HepG2 (cell line): ENCODE results near the gene NAPEPLD. TPM values are rescaled to one million over a fixed set of nuclear protein-coding genes. Genes with fewer than 3 reads are reported as not detected.
"Not testable (repeated sequence)": the region's sequence is repeated elsewhere in the genome, so short reads cannot be mapped to it uniquely, and the experiment has no call there.

Source experiments
- ATAC-seq: fragments of 200-7000 bp; cut with Tn5 transposase; 3 replicates; pipeline ENCODE4 v1.9.1; 2020; ENCODE audit warnings: mild to moderate bottlenecking, moderate library complexity
- BruUV-seq: library from RNA; stranded (reverse); fragments of 400-500 nt; replicated peaks from 2 replicates; lab custom pipeline; 2021; lab: Mats Ljungman, UMichigan
- CTCF ChIA-PET: fragments of 300-600 bp; formaldehyde crosslinking; extraction: SDS; loops from one replicate; lab custom pipeline; 2021; ENCODE audit warnings: low total read pairs, inconsistent platforms, low intra/inter-chr PET ratio; lab: Yijun Ruan, JAX
- POLR2A ChIA-PET: fragments of 350-600 bp; sonication (Branson Sonifier 250); formaldehyde crosslinking; loops from one replicate; lab custom pipeline; 2020; ENCODE audit warnings: antibody characterized with exemption, inconsistent platforms; lab: Yijun Ruan, JAX
- DNase-seq: peaks from one replicate; pipeline ENCODE4 v3.0.0-alpha.2; 2015; ENCODE audit warnings: low spot score
- FAIRE-seq: peaks from 3 replicates; lab custom pipeline; 2011; peaks lifted over from hg19 to GRCh38; lab: Jason Lieb, UNC
- H2AFZ ChIP-seq: one replicate; pipeline ENCODE4 v1.6.1; 2011; ENCODE audit warnings: low read length, inconsistent platforms
- H3K27ac ChIP-seq: fragments of 300-600 bp; 3 replicates; pipeline ENCODE4 v1.8.0; 2011; ENCODE audit warnings: mixed run types, mild to moderate bottlenecking, mixed read lengths, low read length, inconsistent platforms; ENCODE audit not compliant: insufficient read depth; ENCODE audit errors: extremely low read length
- H3K27me3 ChIP-seq, 2 experiments: fragments of 200-600 bp in 1 of 2; 2 replicates in 1 of 2; 3 replicates in 1 of 2; pipeline versions ENCODE4 v1.6.0 to v1.8.0; 2011; ENCODE audit warnings: low read length in 2 of 2, mild to moderate bottlenecking in 2 of 2, moderate library complexity in 2 of 2, inconsistent platforms in 1 of 2; ENCODE audit not compliant: insufficient read depth in 2 of 2, control insufficient read depth in 1 of 2
- H3K36me3 ChIP-seq, 2 experiments: fragments of 200-600 bp in 1 of 2; replicated peaks in 1 of 2; 2 replicates in 1 of 2; 3 replicates in 1 of 2; pipeline versions ENCODE4 v1.5.1 to v1.8.0; 2011; ENCODE audit warnings: low read length in 2 of 2, inconsistent platforms in 1 of 2; ENCODE audit not compliant: insufficient read depth in 2 of 2, control insufficient read depth in 1 of 2
- H3K4me1 ChIP-seq: 2 replicates; pipeline ENCODE4 v1.5.1; 2012; ENCODE audit warnings: low read length, inconsistent platforms; ENCODE audit not compliant: insufficient read depth
- H3K4me2 ChIP-seq: 2 replicates; pipeline ENCODE4 v1.6.0; 2011; ENCODE audit warnings: low read depth, low read length, inconsistent platforms
- H3K4me3 ChIP-seq, 3 experiments: fragments of 200-600 bp in 1 of 3; sonication (generic), shearing (Covaris generic) in 1 of 3; replicated peaks in 1 of 3; 2 replicates each; pipeline ENCODE4 v1.5.1; 2011 to 2016; ENCODE audit warnings: low read length in 3 of 3, inconsistent platforms in 2 of 3, low read depth in 2 of 3, mild to moderate bottlenecking in 2 of 3, control low read depth in 1 of 3, mixed read lengths in 1 of 3; ENCODE audit not compliant: insufficient read depth in 1 of 3
- H3K79me2 ChIP-seq: one replicate; pipeline ENCODE4 v1.6.1; 2011; ENCODE audit warnings: low read length, inconsistent platforms; ENCODE audit not compliant: insufficient read depth
- H3K9ac ChIP-seq: 2 replicates; pipeline ENCODE4 v1.6.0; 2011; ENCODE audit warnings: mild to moderate bottlenecking, low read depth, low read length, inconsistent platforms; ENCODE audit not compliant: insufficient read depth
- H3K9me3 ChIP-seq: 2 replicates; pipeline ENCODE4 v1.5.1; 2012; ENCODE audit warnings: mild to moderate bottlenecking, low read length
- H4K20me1 ChIP-seq: 2 replicates; pipeline ENCODE4 v1.6.0; 2011; ENCODE audit warnings: inconsistent platforms, mild to moderate bottlenecking, low read length, moderate library complexity; ENCODE audit not compliant: insufficient read depth
- GFI1 ChIP-seq: sonication (generic); formaldehyde crosslinking; IDR thresholded peaks from 2 replicates; pipeline ENCODE4 v1.5.0; 2020; ENCODE audit warnings: missing genetic modification reagents, mild to moderate bottlenecking, borderline replicate concordance
- WGBS: methylation state at CpG from one replicate; pipeline ENCODE4 v1.1.6; 2017; ENCODE audit warnings: low lambda C conversion rate; 5-methylcytosine and 5-hydroxymethylcytosine counted together
- in situ Hi-C: cut with HindIII; loops from 2 replicates; pipeline ENCODE4 v1.10.0; 2017; ENCODE audit warnings: low pct_unique_long_range_greater_than_20kb; ENCODE audit not compliant: extremely low pct_ligation_motif_present
- intact Hi-C: fragments of 100-400 bp; cut with micrococcal nuclease; formaldehyde crosslinking; loops from one replicate; pipeline ENCODE4 v1.10.0; 2022; ENCODE audit not compliant: unreplicated experiment
- polyA plus RNA-seq, 8 experiments: library from polyadenylated mRNA; depleted of rRNA in 3 of 8; stranded (reverse) in 7 of 8; unstranded in 1 of 8; fragments of >200 nt; fragmentation: Illumina TruSeq in 4 of 8; extraction: Trizol in 4 of 8; gene quantifications; 2 replicates each; pipeline versions ENCODE4 v1.2.1 to v1.2.3, GENCODE V29; 2011 to 2016; ENCODE audit warnings: low read depth in 4 of 8, missing spikeins in 1 of 8, mixed read lengths in 1 of 8; ENCODE audit not compliant: insufficient read depth in 1 of 8
- total RNA-seq, 5 experiments: library from RNA; depleted of rRNA; stranded (reverse); fragments of >200 nt; fragmentation: Illumina TruSeq; extraction: Trizol; gene quantifications; 2 replicates each; pipeline ENCODE4 v1.2.3, GENCODE V29; 2016; ENCODE audit warnings: low read depth in 1 of 5
- TF ChIP-seq, protein P1 (sequence below): sonication (generic); formaldehyde crosslinking; IDR thresholded peaks from 2 replicates; pipeline ENCODE4 v1.4.0; 2020; ENCODE audit warnings: missing genetic modification reagents, low read depth, mild to moderate bottlenecking, borderline replicate concordance

Gene NAPEPLD
- total and polyA plus RNA-seq, 2 of the 13 experiments (the other 11 are each of a cell fraction or from before 2014, with no cell fraction given): 3.4 to 5.6 TPM

DNA sequence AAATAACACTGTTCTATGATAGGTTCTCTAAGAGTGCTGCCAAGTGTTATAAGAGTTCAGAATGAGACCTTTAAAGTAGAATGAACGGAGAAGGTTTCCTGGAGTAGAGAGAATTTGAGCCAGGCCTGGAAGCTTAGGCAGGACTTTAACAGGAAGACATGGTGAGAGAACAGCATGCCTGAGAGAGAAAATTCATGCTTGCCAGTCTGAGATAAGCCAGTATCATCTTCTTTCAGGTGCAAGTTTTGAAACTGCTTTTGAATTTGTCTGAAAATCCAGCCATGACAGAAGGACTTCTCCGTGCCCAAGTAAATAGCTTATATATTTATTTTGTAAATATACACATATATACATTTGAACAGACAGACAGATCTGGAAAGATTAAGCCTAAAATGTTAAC is 51.9 kb downstream of the NAPEPLD start:
- H3K9me3 ChIP-seq: no peaks in the 10 kb centered on the region
- in situ Hi-C loops: no loop called here
- H3K27ac ChIP-seq: no peak overlapping the region
- no peaks in the 10 kb centered on the region for H4K20me1 ChIP-seq
- intact Hi-C loops: no loop called here
- H3K4me3 ChIP-seq: no peak overlapping the region
- no peaks in the 10 kb centered on the region for H3K79me2 ChIP-seq
- H3K4me1 ChIP-seq: no peaks in the 10 kb centered on the region
- ChIA-PET CTCF (no interaction called here), POLR2A (no interaction called here)
- WGBS: 98% methylated on average over 2 of the region's 2 CpGs
- no peak overlapping the region for H3K9ac ChIP-seq
- FAIRE-seq: no peak
- no peak for ATAC-seq
- H2AFZ ChIP-seq: no peak overlapping the region
- H3K4me2 ChIP-seq: no peak overlapping the region
- BruUV-seq: no TSS peak
- no peak for DNase-seq
- no peaks in the 10 kb centered on the region for H3K27me3 ChIP-seq
- H3K36me3 ChIP-seq: peaks cover 0 to 13% of the 10 kb centered on the region in 2 experiments; a peak in 4 of 5 replicates
- no peak for TF ChIP-seq GFI1 (CRISPR knock-in tag)
- TF ChIP-seq, protein P1, sequence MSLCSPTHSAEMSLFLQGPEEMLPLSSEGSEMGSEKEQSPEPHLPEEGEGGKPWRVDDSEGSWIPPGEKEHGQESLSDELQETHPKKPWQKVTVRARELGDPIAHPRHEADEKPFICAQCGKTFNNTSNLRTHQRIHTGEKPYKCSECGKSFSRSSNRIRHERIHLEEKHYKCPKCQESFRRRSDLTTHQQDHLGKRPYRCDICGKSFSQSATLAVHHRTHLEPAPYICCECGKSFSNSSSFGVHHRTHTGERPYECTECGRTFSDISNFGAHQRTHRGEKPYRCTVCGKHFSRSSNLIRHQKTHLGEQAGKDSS (CRISPR knock-in tag): no peak

DNA sequence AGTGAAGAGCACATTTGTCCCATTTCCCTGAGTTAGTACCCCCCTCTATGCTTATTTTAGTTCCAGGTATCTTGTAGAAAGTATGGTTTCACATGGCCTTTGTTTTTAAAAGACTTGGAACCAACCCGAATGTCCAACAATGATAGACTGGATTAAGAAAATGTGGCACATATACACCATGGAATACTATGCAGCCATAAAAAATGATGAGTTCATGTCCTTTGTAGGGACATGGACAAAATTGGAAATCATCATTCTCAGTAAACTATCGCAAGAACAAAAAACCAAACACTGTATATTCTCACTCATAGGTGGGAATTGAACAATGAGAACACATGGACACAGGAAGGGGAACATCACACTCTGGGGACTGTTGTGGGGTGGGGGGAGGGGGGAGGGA is 53.3 kb downstream of the NAPEPLD start:
- H2AFZ ChIP-seq, CTCF ChIA-PET, H3K27me3 ChIP-seq, H3K9ac ChIP-seq, H3K4me3 ChIP-seq, in situ Hi-C loops, ATAC-seq, H3K4me1 ChIP-seq, H3K79me2 ChIP-seq, BruUV-seq, H3K27ac ChIP-seq, intact Hi-C loops, POLR2A ChIA-PET, H4K20me1 ChIP-seq, FAIRE-seq, H3K9me3 ChIP-seq, H3K4me2 ChIP-seq, DNase-seq: not testable (repeated sequence)
- peaks cover 0 to 18% of the 10 kb centered on the region in 2 experiments; a peak in 4 of 5 replicates for H3K36me3 ChIP-seq
- WGBS: 97% methylated on average over 2 of the region's 2 CpGs
